ENCODE measurements around the gene NPY4R.
"Not testable (repeated sequence)": the region's sequence is repeated elsewhere in the genome, so short reads cannot be mapped to it uniquely, and the experiment has no call there.

The NPY4R gene

GRCh38 chr10:46455992-46456391 lies 9.8 kb downstream of the NPY4R start:
- not testable (repeated sequence) for DNase-seq

- DNase-seq: not testable (repeated sequence)
Observed at GRCh38 chr10:46451365-46451764, 14.4 kb downstream of the NPY4R start.

- not testable (repeated sequence) for DNase-seq
Observed at GRCh38 chr10:46450829-46451228, 14.9 kb downstream of the NPY4R start.

GRCh38 chr10:46447439-46447838 lies 18.3 kb downstream of the NPY4R start:
- not testable (repeated sequence) for DNase-seq

- DNase-seq: not testable (repeated sequence)
Observed at GRCh38 chr10:46445389-46446122, 20.2 kb downstream of the NPY4R start.

GRCh38 chr10:46443422-46443821 lies 22.3 kb downstream of the NPY4R start:
- DNase-seq: not testable (repeated sequence)

- DNase-seq: not testable (repeated sequence)
Observed at GRCh38 chr10:46442706-46443275, 23.0 kb downstream of the NPY4R start.

- DNase-seq: not testable (repeated sequence)
Observed at GRCh38 chr10:46441837-46442278, 23.9 kb downstream of the NPY4R start.

GRCh38 chr10:46440942-46441341 lies 24.8 kb downstream of the NPY4R start:
- not testable (repeated sequence) for DNase-seq

- not testable (repeated sequence) for DNase-seq
Observed at GRCh38 chr10:46423550-46423949, 42.2 kb downstream of the NPY4R start.

GRCh38 chr10:46419570-46420379 lies 46.0 kb downstream of the NPY4R start:
- DNase-seq: not testable (repeated sequence)

- not testable (repeated sequence) for DNase-seq
Observed at GRCh38 chr10:46418283-46418682, 47.5 kb downstream of the NPY4R start.

- DNase-seq: not testable (repeated sequence)
Observed at GRCh38 chr10:46415291-46415690, 50.5 kb downstream of the NPY4R start.

GRCh38 chr10:46412665-46413064 lies 53.1 kb downstream of the NPY4R start:
- not testable (repeated sequence) for DNase-seq

GRCh38 chr10:46411123-46411522 lies 54.6 kb downstream of the NPY4R start:
- DNase-seq: not testable (repeated sequence)
